NCI-H187 (cell line): Measurements from ENCODE around the gene BIRC7.

Experiments
- DNase-seq, 2 experiments: peaks; one replicate each; lab custom pipeline; 2025; lab: John Stamatoyannopoulos, UW

BIRC7 gene

DNA sequence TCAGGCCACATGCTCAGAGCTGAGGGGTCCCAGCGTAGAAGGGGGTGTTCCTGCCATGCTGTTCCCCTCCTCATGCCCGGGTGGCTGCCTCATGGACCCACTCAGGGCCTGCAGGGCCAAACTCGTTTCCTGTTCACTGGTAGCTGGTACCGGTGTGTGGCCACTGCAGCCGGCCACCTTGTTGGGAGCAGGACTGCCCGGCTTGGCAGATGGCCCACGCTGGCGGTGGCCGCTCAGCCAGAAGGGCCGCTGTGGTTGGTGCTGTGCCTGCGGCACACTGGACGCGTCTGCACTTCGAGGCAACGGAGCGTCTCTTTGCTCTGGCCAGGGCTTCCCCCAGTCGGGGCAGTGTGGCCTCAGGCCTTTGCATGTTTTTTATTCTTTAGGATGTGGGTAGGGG, 47.2 kb downstream of the BIRC7 start:
- DNase-seq = no peak

GRCh38 chr20:63283397-63284082, 47.8 kb downstream of the BIRC7 start:
- DNase-seq = no peak

- no peak for DNase-seq
These were observed 48.4 kb downstream of the BIRC7 start for GRCh38 chr20:63284083-63284440.

GRCh38 chr20:63284544-63284949, 48.8 kb downstream of the BIRC7 start:
- no peak for DNase-seq

GRCh38 chr20:63284981-63285524, 49.3 kb downstream of the BIRC7 start:
- DNase-seq = no peak

GRCh38 chr20:63285636-63286615, 50.2 kb downstream of the BIRC7 start:
- DNase-seq = no peak

- no peak for DNase-seq
These were observed 51.3 kb downstream of the BIRC7 start for GRCh38 chr20:63286781-63287696.

DNA sequence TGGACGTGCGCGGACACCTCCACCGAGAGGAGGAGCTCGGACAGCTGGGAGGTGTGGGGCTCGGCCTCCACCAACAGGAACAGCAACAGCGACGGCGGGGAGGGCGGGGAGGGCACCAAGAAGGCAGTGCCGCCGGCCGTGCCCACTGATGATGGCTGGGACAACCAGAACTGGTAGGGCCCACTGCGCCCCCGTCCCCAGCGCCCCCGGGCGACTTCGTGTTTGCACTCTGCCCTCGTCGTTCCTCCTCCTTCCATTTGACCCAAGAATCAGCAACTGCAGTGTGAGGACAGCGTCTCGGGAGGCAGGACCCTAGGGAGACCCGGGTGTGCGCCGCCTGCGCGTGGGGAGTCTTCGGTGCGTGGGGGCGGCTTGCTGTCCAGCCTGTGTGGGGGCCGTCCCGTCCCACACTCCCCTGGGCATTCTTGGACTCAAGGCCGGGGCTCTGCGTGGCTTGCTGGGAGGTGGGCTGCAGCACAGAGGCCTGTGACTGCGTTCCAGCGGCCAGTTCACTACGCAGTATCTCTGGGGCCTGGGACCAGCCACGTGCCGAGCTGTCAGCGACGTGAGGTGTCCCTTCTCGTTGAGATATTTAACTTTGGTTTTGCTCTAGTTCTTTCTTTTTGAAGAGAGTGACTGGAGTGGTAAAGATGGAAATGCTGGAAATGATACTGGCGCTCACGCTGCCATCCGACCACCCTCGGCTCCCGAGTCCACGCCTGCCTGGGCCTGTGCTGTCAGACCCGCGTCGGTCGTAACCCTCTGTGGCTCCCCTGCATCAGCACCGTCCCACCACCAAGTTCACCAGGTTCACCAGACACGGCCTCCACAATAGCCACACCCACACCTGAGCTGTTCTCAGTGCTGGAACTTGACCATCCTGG, 52.2 kb downstream of the BIRC7 start:
- no peak for DNase-seq

DNA sequence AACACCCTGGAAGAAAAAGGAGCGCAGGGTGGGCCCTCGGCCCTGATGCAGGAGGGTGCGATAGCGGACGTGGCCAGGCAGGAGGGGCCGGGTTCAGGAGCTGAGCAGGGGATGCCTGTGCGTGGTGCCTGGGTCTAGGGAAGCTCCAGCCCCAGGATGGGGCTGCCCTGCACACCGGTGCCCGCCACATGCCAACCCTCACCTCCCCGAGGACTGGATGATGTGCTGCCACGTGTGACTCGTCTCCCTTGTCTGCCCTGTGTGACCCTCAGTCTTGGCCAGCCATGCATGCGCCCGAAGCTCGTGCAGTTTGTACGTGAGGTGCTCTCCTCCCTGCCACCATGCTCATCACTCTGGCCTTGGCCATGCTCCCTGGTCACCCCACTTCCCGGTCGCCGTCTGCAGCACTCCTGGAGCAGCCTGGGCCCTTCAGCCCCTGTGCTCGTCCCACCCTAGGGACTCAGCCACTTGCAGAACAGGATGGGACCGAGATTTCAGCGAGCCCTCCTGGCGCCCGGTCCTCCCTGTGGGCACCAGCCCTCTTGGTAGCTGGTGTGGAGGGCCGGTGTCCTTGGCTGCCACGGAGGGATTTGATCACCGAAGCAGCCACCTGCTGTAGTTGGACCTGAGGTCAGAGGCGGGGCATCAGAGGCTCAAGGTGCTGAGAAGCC, 53.0 kb downstream of the BIRC7 start:
- DNase-seq = no peak

- DNase-seq = no peak
These were observed 53.8 kb downstream of the BIRC7 start for GRCh38 chr20:63289311-63290135.
